ENCODE data around the gene CD82. TPM values are rescaled to one million over a fixed set of nuclear protein-coding genes. Genes with fewer than 3 reads are reported as not detected.

CD82 gene
- total and polyA plus RNA-seq, 2 of the 13 experiments (the other 11 are each of a cell fraction or from before 2014, with no cell fraction given) = 0.05 TPM; not detected in 1

DNA sequence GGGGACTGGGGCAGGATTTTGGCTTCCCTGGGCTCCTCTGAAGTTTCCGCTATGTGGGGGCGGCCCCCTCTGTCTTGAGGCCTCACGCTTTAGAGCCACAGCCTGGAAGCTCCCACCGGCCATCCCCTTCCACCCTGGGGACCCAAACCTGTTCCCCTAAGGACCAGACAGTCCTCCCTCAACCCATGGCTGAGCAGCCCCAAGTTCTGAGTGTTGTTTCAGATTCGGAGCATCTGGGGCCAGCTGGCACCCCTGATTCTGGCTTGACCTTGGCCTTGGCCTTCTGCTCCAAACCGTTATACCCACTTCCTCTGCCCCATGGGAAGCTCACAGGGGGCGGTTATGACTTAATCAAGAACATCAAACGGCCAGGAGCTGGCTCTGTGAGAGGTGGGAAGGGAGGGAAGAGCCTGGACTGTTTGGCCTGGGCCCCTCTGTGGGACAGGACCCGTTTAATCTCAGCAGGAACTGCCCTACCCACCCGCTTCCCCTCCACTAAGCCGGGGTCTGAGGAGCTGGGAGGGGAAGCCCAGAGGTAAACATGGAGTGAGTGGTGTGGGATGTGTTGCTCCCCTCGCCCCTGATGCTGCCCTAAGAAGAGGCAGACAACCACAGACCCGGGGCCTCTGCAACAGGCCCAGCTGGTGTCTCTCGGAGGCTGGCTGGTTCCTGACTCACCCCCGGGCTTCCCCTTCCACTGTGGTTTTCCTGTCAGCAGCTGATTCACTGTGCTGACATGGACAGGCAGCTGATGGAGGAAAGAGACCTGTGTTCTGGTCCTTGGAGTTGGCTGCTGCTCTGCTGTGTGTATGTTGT, 3.4 kb downstream of the CD82 start:
- Histone ChIP-seq H3K27me3 (ENCODE audit: control insufficient read depth in 1 of 2, insufficient read depth in 2 of 2, low read length in 2 of 2) (peaks cover 0 to 20% of the 10 kb centered on the region in 2 experiments; a peak in 2 of 5 replicates), H3K27ac (ENCODE audit: extremely low read length, insufficient read depth, low read length) (no peak overlapping the region), H2AFZ (ENCODE audit: low read length) (no peak overlapping the region), H3K79me2 (ENCODE audit: insufficient read depth, low read length) (no peaks in the 10 kb centered on the region), H3K4me2 (ENCODE audit: low read depth, low read length) (no peak overlapping the region), H3K9ac (ENCODE audit: insufficient read depth, low read depth, low read length) (no peak overlapping the region), H3K4me1 (ENCODE audit: insufficient read depth, low read length) (peaks cover 8% of the 10 kb centered on the region), H3K9me3 (ENCODE audit: low read length) (no peaks in the 10 kb centered on the region), H3K4me3 (replicated peaks in 1 of 3; ENCODE audit: insufficient read depth in 1 of 3, low read depth in 2 of 3, low read length in 3 of 3) (no peak overlapping the region), H3K36me3 (replicated peaks in 1 of 2; ENCODE audit: control insufficient read depth in 1 of 2, insufficient read depth in 2 of 2, low read length in 2 of 2) (no peaks in the 10 kb centered on the region), H4K20me1 (ENCODE audit: insufficient read depth, low read length) (no peaks in the 10 kb centered on the region)
- 9% methylated on average over 4 of the region's 15 CpGs for WGBS (ENCODE audit: low lambda C conversion rate)
- BruUV-seq (replicated peaks) = no TSS peak
- in situ Hi-C loops (cut with HindIII; ENCODE audit: extremely low pct_ligation_motif_present, low pct_unique_long_range_greater_than_20kb) (loop anchor here (10.0 kb wide), 1 partner anchor 46 kb away; no protein-coding TSS in a partner anchor), intact Hi-C loops (cut with micrococcal nuclease; ENCODE audit: unreplicated experiment) (no loop called here)
- FAIRE-seq (no peak), ATAC-seq (no peak), DNase-seq (ENCODE audit: low spot score) (no peak)
- TF ChIP-seq RBM39 (IDR thresholded peaks at IDR 0.05; ENCODE audit: low read depth, low read length, poor library complexity, severe bottlenecking) = no peak
- TF ChIP-seq TGIF2 (CRISPR knock-in tag; IDR thresholded peaks at IDR 0.05) = no peak
- TF ChIP-seq PRPF4 (IDR thresholded peaks at IDR 0.05; ENCODE audit: low read depth, low read length, poor library complexity, severe bottlenecking) = no peak
- TF ChIP-seq CCDC6 (CRISPR knock-in tag; IDR thresholded peaks at IDR 0.05) = no peak
- TF ChIP-seq, protein P1, sequence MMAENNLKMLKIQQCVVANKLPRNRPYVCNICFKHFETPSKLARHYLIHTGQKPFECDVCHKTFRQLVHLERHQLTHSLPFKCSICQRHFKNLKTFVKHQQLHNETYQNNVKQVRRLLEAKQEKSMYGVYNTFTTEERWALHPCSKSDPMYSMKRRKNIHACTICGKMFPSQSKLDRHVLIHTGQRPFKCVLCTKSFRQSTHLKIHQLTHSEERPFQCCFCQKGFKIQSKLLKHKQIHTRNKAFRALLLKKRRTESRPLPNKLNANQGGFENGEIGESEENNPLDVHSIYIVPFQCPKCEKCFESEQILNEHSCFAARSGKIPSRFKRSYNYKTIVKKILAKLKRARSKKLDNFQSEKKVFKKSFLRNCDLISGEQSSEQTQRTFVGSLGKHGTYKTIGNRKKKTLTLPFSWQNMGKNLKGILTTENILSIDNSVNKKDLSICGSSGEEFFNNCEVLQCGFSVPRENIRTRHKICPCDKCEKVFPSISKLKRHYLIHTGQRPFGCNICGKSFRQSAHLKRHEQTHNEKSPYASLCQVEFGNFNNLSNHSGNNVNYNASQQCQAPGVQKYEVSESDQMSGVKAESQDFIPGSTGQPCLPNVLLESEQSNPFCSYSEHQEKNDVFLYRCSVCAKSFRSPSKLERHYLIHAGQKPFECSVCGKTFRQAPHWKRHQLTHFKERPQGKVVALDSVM (CRISPR knock-in tag; IDR thresholded peaks at IDR 0.05) = no peak
- no peak for TF ChIP-seq ZNF543 (CRISPR knock-in tag; IDR thresholded peaks at IDR 0.05)
- TF ChIP-seq CHD2 (IDR thresholded peaks at IDR 0.05; ENCODE audit: low read depth, low read length) = no peak
- TF ChIP-seq GRHL1 (CRISPR knock-in tag; conservative IDR thresholded peaks at IDR 0.05) = no peak
- TF ChIP-seq ZNF224 (CRISPR knock-in tag; IDR thresholded peaks at IDR 0.05) = no peak
- TF ChIP-seq ZEB1 (IDR thresholded peaks at IDR 0.05; ENCODE audit: insufficient replicate concordance, low read depth) = no peak
- no peak for TF ChIP-seq TEF (CRISPR knock-in tag; IDR thresholded peaks at IDR 0.05)
- no peak for TF ChIP-seq ARID3A (IDR thresholded peaks at IDR 0.05; ENCODE audit: low read depth, low read length)
- no peak for TF ChIP-seq SETDB1 (CRISPR knock-in tag; IDR thresholded peaks at IDR 0.05; ENCODE audit: borderline replicate concordance)
- ChIA-PET CTCF (ENCODE audit: low intra/inter-chr PET ratio, low total read pairs) (no interaction called here), POLR2A (no interaction called here)
